NCI-H526 (cell line): ENCODE data around the gene COL1A2.

Experiments used
- DNase-seq, 2 experiments: peaks; one replicate each; lab custom pipeline; 2025; lab: John Stamatoyannopoulos, UW

Gene COL1A2

DNA sequence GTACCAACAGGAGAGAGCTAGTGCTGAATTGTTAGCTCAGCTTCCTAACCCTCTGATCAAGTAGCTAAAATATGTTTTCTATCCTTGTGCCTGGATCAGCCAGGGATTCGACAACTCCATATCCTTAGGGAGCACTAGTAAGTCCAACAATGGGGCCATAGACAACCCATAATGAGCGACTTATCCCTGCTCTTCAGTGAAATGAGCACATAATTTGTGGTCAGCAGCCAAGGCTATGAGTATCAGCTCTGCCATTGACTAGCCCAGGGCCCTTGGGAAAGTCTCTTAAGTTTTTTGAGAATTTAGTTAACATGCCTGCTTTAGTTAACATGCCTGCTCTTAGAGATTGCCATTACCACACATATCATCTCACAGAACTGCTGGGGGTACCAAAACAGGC, 39.3 kb downstream of the COL1A2 start:
- DNase-seq = no peak

DNA sequence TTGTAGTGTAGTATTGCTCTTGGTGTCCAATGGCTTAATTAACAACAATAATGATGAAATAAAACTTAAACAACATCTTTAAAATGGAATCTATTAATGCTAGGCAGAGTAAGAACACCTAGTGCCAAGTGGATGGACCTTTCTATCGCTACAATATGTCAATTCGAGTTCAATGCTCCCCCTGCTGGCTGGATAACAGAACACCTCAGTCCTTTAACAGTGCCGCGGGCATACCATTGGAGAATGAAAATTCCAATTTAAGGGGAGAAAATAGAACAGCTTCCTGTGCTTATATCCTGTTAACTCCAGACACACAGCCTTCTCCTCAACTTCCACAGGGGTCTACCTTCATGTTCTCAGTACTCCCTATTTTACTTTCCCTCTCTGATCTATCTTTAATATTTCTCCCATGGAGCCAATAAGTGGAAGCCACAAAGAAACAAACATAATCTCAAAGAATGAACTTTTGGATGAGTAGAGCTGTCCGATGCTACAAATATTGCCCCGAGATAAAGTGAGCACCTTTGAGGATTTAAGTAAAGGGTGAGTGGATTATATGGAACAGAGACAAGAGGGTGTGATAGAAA, 41.4 kb downstream of the COL1A2 start:
- peak in 1 of 2 experiments; percentile 90 for DNase-seq

DNA sequence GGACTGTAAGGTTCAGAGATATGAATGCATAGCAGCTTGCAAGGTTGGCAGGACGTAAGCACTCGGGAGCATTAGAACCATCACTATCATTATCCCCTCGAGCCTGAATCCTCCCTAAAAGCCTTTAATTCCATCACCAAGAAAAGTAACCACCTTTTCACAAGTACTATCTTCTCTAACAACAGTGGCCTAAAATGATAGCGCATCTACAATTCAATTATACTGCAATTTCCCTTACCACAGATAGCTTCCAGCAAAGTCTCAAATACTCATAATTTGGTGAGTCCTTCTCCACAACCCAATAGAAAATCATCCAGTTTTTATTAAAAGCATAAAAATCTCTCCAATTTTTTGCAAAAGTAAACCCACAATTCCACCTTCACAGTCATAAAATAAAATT, 42.0 kb downstream of the COL1A2 start:
- DNase-seq = no peak

DNA sequence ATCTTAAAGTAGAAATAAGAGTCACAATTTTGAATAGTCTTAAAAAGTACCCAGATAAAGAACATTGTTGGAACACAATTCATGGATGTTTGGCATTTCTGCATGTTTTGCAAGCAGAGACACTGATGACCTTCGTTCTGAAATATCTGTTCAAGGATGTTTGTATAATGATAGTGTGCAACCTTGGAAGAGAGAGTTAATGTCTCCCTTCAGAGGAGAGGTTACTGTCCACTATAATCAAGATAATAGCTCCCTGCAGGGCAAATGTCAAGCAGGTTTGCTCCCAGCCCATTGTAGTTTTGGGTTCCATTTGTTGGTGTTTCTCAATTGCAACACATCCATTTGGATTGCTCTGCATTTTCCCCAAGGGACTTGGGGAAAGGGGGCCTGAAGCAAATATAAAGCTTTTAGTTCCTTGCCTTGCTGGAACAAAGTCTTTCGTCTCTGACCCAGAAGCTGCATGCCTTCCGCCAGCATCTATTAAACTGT, 45.2 kb downstream of the COL1A2 start:
- DNase-seq = no peak

DNA sequence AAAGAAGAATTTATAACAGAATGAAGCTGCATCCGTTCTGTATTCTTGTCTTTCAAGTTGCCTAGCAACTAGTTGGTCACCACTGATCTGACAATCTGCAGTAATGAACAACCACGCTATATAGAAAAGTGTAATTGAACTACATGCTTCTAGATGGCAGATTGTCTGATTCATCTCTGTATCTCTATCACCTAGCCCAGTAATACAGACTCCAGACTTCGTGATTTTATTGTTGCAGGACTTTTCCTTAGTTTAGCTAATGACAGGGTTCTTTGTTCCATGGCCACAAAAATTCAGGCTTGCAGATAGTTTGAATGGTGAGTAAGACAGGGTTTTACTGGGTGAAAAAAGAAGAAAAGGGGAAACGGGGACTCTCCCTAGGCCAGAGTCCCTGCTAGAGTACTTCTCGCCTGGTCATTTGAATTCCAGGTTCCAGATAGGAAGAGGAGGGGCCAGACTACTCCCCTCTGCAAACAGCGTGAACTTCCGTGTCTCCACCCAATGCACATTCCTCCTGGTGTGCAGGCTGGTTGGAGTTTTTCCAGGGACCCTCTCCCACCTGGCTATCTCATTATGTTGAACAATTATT, 45.9 kb downstream of the COL1A2 start:
- peak; percentile 19 to 24 for DNase-seq

DNA sequence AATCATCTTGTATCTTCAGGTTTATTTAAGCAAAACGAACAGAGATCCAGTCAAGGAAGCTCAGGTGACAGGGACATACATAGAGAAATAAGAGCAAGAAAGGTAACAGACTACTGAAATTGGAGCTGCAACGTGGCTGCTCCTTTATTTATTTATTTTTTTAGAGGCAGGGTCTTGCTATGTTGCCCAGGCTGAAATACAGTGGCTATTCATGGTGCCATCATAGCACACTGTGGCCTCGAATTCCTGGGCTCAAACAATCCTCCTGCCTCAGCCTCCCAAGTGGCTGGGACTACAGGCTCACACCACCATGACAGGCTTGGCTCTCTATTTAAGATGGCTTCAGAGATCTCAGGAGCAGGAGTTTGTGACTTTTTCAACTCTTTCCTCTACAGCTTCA, 46.4 kb downstream of the COL1A2 start:
- no peak for DNase-seq

DNA sequence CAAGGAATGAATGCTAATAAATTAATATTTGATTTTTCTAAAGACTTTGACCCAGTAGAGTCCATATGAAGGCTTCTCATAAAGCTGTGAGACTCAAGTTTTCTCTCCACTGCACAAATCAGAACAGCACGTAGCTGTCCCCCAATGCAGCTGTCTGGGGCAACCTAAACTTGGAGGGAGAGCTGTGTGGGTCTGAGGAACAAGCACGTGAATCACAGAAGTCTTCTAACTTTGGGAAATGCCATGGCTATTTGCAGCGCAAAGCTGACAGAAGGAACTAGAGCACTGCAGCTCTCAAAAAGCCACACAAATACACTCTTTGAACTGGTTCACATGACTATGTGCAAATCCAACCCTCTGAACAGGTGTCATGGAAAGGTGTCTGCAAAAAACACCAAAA, 47.9 kb downstream of the COL1A2 start:
- DNase-seq = no peak

DNA sequence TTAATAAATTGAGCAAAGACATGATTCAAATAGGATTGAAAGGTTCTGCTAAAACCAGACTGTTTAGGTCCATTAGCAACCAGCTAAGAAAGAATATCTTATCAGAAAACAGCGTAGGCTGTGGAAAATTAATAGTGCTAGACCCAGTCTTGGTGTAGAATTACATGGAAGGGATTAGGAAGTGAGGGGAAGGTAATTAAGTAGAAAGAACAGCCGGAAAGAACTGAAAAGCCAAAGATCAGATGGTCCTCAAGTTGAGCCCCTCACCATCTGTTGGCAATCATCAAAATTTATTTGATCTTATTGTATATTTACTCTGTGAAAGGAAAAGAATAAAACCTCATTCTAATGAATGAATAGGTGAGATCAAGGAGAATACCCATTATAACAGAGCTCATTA, 50.1 kb downstream of the COL1A2 start:
- DNase-seq = no peak

DNA sequence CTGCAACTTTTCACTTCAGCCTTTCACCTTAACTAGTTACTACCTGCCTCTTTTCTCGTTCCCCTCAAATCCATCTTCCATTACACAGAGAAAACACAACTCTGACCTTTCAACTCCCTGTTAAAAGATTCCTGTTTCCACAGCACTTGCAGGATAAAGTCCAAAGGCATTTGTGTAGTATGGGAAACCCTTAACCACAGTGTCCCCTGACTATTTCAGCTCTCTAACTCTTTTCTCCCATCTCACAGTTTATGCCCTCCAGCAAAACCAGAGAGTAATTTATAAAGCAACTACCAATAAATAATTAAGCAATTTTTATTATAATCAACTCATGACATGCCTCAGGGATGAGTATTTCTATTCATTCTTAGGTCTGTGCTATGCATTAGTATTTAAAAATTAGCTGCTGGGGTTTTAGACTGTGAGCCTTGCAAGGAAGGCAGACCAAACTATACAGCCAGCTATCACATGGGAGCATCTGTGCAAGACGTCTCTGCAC, 51.0 kb downstream of the COL1A2 start:
- DNase-seq = no peak

DNA sequence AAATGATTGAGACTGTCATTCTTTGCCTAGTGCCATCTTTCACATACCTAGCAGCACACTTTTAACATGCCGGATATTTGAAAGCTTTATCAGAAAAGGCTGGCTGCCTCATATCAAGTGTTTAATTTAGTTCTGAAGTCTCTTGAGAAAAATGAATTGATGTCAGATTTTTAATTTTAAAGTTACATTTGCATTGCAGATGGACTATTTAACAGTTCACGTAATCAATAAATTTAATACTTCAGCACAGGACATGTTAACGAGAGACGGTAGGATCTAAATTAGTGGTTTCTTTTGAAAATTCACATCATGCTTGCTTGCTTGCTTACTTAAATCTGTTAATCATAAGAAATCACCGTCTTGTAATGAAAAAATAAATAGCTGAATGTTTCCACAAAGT, 51.6 kb downstream of the COL1A2 start:
- DNase-seq = no peak

DNA sequence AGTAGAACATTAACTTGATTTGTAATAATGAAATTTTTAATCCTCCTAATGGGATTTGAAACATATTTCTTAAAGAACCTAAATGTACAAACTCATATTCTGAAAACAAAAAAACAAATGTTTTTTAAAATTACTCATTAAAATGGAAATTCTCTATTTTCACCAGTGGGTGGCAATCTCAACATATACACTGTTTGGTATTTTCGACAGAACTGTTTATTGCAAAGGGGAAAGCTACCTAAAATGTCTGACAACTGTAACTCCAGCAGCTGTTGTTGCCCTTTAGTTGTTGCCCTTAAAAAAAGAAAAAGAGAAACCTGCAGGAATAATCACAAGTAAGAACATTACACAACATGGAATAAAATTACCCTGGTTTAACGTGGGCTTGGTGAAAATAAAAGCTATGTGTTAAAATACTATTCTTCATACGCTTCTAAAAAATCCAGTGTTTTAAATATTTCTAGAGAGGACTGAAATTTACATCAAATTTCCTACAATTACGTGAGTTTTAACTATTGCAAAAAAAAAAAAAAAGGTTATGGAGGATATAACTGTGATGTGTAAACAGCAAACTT, 54.5 kb downstream of the COL1A2 start:
- peak; percentile 28 to 73 for DNase-seq

DNA sequence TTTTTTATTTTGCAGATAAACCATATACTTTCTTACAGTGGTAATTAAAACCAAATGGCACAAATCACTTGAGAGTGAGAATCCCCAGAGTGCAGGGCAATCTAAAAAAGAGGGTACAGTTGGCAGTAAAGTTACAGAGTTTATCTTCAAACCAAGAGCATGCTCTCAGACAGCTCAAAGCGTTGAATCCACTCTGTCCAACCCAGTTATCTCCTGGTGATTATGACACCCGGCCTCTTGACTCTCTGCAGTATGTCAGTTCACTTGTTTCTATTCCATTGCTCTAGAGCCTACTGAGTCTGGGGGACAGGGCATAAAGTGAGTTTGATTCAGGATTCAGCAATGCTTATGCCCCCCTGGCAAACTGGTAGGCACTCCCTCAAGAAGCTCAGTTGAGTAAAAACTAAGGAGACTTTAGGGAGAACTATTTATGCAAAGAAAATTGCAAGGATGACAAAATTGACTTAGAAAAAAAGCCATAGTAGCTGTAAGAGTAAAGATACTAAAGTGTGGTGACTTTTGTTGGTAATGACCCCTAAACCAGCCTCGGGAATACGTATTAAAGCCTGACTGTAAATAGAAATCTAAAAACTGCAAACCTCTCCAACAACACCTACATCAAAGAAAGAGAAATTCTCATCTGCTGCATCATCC, 55.5 kb downstream of the COL1A2 start:
- no peak for DNase-seq

DNA sequence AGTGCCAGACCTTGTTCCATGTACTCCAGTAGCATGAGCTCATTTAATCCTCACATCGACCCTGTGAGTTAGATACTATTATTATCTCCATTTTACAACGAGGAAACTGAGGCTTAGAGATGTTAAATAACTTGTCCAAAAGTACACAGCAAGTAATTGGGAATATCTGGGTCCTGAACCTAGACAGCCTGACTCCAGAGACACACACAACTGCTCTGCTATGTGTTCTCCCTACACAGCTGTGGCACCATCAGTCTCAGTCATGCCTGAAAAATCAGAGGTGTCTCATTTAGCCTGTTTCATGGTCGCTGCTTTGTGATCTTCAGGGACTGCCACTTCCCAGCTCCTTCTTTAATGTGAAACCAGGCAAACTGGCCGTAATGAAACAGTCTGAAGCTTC, 56.5 kb downstream of the COL1A2 start:
- no peak for DNase-seq

DNA sequence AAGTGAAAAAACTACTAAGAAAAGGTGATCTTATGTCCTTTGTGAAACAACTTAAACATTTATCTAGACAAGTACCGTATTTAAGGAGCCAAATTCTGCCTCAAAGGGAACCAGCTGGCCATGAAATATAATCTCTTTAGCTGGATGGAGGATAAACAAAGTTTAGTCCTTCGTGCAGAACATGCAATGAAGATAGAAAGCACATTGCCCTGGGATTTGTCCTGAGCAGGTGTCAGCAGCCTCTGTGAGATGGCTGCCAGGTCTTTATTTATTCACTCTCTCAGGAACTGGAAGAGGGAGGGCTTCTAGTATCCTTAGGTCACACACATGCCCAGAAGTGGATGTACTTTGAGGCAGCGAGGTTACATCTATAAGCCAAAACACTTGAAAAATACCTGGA, 57.5 kb downstream of the COL1A2 start:
- peak in 1 of 2 experiments; percentile 59 for DNase-seq

DNA sequence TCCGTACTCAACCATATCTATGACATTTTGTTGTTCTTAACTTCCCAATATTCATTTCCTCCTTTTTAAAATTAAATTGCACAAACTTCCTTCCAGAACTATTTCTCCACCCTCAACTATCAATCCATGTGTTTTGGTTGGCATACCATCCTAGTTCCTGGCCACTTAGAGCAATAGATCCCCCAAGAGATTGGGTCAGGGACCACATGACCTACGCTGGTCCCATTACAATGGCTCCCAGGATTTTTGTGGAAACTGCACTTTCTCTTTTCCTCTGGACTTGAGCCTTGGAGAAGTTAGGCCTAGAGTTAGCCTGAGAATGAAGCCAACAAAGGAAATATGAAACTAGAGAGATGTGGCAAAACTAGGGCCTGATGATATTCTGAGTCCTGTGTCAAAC, 59.2 kb downstream of the COL1A2 start:
- DNase-seq = no peak

DNA sequence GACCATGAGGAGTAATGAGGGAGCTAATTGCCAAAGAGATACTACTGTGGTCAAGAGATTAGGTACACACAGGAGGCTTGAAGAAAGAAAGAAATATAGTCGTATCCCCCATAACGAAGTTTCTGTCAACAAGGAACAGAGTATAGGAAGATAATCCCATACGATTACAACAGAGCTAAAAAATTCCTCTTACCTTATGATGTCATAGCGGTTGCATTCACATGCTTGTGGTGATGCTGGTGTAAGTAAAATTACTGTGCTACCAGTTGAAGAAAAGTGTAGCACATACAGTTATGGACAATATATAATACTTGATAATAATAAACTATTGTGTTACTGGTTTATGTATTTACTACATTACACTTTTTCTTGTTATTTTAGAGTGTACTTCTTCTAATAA, 63.3 kb downstream of the COL1A2 start:
- DNase-seq = no peak

DNA sequence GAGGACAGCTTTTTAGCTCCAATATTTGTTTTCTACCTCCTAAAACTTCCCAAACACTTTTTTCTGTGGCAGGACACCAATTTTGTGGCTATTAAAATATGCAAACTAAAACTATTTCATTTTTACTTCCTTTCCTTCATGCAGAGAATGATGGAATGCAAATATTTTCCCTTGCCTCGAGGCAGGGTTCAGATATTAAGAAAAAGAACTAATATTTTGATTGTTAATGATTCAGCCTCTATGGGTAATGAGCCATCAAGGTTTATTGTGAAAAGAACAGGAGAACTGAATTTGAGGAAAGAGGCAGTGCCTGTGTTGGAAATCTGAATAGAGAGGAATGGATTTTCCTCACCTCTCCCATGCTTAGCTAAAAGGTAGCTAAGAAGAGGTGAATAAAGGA, 71.8 kb downstream of the COL1A2 start:
- no peak for DNase-seq

DNA sequence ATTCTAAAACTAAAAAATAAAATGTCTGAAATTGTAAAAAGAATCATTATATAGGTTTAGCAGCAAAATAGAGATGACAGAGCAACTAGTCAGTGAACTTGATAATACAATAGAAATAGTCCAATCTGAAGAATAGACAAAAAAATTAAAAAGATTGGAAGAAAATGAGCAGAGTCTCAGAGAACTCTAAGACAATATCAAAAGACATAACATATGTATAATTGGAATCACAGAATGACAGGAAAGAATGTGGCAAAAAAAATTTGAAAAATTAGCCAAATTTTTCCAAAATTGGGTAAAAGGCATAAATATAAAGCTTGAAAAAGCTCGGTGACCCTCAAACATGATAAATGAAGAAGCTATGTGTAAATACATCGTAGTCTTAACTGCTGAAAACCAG, 76.9 kb downstream of the COL1A2 start:
- DNase-seq = no peak

DNA sequence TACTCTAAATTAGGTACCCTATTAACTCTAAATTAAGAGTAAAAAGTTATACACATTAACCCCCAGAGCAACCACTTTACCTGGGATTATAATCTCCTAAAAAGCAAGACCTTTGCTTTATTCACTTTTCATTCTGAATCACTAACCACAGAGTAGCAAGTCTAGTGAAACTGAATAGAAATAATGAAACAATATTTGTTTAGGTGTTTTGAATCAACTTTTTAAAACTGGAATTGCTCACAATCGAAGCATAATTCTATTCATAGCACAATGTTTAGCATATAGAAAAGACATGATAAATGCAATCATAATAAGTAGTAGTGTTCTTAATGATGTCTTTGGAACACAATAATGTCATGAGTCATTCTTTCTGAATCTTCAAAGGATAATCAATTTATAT, 77.9 kb downstream of the COL1A2 start:
- DNase-seq = no peak

DNA sequence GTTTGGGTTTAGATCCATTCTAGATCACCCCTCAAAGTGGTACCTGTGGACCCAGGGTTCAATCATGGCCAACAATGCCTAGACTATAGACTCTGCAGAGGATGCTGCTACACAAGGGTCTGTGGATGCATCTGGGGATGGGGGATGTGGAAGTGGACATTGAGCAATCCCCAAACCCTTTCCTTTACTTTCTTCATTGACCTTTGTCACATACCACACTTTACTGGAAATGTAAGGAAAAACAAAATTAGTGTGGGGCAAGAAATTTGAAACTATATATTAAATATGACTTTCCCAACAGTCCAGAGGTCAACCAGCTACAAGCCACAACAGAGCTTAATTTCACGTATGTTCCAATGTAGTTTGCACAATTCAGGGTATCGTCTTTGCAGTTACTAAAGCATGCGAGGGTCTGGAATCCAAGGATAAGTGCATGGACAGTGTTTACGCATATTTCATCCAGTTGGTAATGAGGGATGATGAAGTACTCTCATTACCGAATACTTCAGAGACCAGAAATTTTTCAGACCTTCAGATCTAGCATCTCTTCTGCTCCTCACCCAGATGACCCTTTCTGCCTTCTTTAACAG, 81.7 kb downstream of the COL1A2 start:
- DNase-seq = no peak

DNA sequence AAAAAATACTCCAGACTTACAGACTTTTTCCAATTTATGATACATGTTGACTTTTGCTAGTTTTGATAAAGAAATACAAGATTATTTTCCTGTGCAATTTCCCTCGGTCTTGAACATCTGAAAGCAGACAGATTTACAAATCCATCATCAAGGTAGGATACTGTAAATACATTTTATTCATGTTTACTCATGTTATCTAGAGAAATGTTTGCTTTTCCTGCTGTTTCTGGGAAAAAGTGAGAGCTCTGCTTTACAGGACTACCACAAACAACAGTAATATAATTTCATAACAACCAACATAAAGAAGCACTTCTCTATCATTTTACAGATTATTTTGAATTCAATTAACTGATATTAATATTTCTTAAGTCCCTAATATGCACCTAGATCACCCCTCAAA, 83.2 kb downstream of the COL1A2 start:
- DNase-seq = no peak

DNA sequence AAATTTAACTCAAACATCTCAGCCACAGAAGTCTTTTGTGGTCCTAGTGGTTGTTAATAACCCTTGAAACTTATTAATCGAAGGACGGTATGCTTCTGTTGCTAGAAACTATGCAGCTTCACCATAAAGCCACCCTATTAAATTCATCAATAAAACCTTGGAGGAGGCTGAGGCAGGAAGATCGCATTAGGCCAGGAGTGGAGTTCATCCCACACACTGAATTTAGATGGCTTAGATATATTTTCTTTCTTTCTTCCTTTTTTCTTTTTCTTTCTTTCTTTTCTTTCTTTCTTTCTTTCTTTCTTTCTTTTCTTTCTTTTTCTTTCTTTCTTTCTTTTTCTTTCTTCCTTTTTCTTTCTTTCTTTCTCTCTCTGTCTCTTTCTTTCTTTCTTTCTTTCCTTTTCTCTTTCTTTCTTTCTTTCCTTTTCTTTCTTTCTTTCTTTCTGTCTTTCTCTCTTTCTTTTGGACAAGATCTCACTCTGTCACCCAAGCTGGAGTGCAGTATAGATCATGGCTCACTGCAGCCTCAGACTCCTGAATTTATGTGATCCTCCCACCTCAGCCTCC, 84.0 kb downstream of the COL1A2 start:
- DNase-seq = no peak
